ENCODE data around the gene WASF2. TPM values are rescaled to one million over a fixed set of nuclear protein-coding genes. Genes with fewer than 3 reads are reported as not detected.

Gene WASF2
- total RNA-seq, 1 donor from 2014 or later, result 58.9 TPM

- Histone ChIP-seq H3K27ac (no peak overlapping the region), H3K36me3 (no peaks in the 10 kb centered on the region), H3K4me1 (peaks cover 36% of the 10 kb centered on the region), H3K9me3 (no peaks in the 10 kb centered on the region), H3K27me3 (no peaks in the 10 kb centered on the region), H3K4me3 (no peak overlapping the region)
- DNase-seq (ENCODE audit: extremely low spot score in 2 of 2), result no peak
- intact Hi-C loops (cut with DNase I), result loop anchor here (2.0 to 10.0 kb wide), 3 partner anchors 39 to 269 kb away; no protein-coding TSS in a partner anchor
- TF ChIP-seq POLR2A (IDR thresholded peaks at IDR 0.05) (no peak), POLR2AphosphoS5 (IDR thresholded peaks at IDR 0.05; ENCODE audit: insufficient read depth in 1 of 2, low read depth in 1 of 2) (peak in 1 of 2 donors; percentile 60)
- TF ChIP-seq, protein P1, sequence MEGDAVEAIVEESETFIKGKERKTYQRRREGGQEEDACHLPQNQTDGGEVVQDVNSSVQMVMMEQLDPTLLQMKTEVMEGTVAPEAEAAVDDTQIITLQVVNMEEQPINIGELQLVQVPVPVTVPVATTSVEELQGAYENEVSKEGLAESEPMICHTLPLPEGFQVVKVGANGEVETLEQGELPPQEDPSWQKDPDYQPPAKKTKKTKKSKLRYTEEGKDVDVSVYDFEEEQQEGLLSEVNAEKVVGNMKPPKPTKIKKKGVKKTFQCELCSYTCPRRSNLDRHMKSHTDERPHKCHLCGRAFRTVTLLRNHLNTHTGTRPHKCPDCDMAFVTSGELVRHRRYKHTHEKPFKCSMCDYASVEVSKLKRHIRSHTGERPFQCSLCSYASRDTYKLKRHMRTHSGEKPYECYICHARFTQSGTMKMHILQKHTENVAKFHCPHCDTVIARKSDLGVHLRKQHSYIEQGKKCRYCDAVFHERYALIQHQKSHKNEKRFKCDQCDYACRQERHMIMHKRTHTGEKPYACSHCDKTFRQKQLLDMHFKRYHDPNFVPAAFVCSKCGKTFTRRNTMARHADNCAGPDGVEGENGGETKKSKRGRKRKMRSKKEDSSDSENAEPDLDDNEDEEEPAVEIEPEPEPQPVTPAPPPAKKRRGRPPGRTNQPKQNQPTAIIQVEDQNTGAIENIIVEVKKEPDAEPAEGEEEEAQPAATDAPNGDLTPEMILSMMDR (IDR thresholded peaks at IDR 0.05), result peak; percentile 91 to 97 (median 96)
Observed at GRCh38 chr1:27395441-27396195, 94.3 kb downstream of the WASF2 start.

DNA sequence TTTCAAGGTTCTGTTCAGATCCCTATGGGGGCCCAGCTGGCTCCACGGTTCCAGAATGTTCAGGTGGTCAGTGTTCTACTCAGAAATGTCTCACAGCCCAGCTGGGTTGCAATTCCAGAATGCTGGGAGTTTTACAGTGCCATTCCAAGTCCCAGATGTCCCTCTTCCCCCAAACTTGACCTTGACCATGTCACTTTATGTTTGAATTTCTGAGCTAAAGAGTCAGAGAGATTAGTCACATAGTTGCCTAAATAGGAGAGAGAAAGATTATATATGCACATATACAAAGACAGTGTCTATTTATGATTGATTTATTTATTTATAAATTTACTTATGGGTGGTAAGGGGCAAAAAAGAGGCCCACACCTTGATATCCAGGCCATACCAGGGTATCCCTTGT lies 95.0 kb downstream of the WASF2 start:
- intact Hi-C loops (cut with DNase I), result loop anchor here (2.0 to 10.0 kb wide), 3 partner anchors 38 to 270 kb away; no protein-coding TSS in a partner anchor
- peaks cover 29% of the 10 kb centered on the region for H3K4me1 ChIP-seq
- no peaks in the 10 kb centered on the region for H3K9me3 ChIP-seq
- H3K27me3 ChIP-seq, result no peaks in the 10 kb centered on the region
- H3K4me3 ChIP-seq, result no peak overlapping the region
- TF ChIP-seq, protein P1 (IDR thresholded peaks at IDR 0.05), result no peak
- TF ChIP-seq POLR2AphosphoS5 (IDR thresholded peaks at IDR 0.05; ENCODE audit: insufficient read depth in 1 of 2, low read depth in 1 of 2), result no peak
- no peak for TF ChIP-seq POLR2A (IDR thresholded peaks at IDR 0.05)
- H3K36me3 ChIP-seq, result no peaks in the 10 kb centered on the region
- no peak overlapping the region for H3K27ac ChIP-seq
- DNase-seq (ENCODE audit: extremely low spot score in 2 of 2), result no peak

- H3K36me3 ChIP-seq, result no peaks in the 10 kb centered on the region
- H3K9me3 ChIP-seq, result no peaks in the 10 kb centered on the region
- intact Hi-C loops (cut with DNase I), result loop anchor here (2.0 to 10.0 kb wide), 3 partner anchors 37 to 271 kb away; no protein-coding TSS in a partner anchor
- no peak for DNase-seq (ENCODE audit: extremely low spot score in 2 of 2)
- TF ChIP-seq POLR2A (IDR thresholded peaks at IDR 0.05), result no peak
- TF ChIP-seq, protein P1 (IDR thresholded peaks at IDR 0.05), result no peak
- TF ChIP-seq POLR2AphosphoS5 (IDR thresholded peaks at IDR 0.05; ENCODE audit: insufficient read depth in 1 of 2, low read depth in 1 of 2), result no peak
- H3K27me3 ChIP-seq, result no peaks in the 10 kb centered on the region
- H3K4me3 ChIP-seq, result no peak overlapping the region
- H3K4me1 ChIP-seq, result peaks cover 22% of the 10 kb centered on the region
- no peak overlapping the region for H3K27ac ChIP-seq
Observed at GRCh38 chr1:27394282-27394658, 95.7 kb downstream of the WASF2 start.

DNA sequence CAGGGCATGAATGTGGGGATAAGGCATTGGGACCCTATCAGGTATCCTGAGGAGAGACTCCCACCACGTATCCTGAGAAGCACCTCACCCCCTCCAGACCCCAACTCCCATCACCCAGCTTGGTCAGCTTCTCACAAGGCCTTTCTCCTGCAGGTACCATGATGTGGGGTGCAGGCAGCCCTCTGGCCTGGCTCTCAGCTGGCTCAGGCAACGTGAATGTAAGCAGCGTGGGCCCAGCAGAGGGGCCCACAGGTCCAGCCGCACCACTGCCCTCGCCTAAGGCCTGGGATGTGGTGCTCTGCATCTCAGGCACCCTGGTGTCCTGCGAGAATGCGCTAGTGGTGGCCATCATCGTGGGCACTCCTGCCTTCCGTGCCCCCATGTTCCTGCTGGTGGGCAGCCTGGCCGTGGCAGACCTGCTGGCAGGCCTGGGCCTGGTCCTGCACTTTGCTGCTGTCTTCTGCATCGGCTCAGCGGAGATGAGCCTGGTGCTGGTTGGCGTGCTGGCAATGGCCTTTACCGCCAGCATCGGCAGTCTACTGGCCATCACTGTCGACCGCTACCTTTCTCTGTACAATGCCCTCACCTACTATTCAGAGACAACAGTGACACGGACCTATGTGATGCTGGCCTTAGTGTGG lies 96.2 kb downstream of the WASF2 start:
- H3K36me3 ChIP-seq, result no peaks in the 10 kb centered on the region
- no peak for DNase-seq (ENCODE audit: extremely low spot score in 2 of 2)
- no peak overlapping the region for H3K4me3 ChIP-seq
- H3K4me1 ChIP-seq, result peaks cover 19% of the 10 kb centered on the region
- no peak overlapping the region for H3K27ac ChIP-seq
- H3K27me3 ChIP-seq, result no peaks in the 10 kb centered on the region
- no peaks in the 10 kb centered on the region for H3K9me3 ChIP-seq
- intact Hi-C loops (cut with DNase I), result loop anchor here (2.0 to 10.0 kb wide), 3 partner anchors 37 to 271 kb away; no protein-coding TSS in a partner anchor
- TF ChIP-seq POLR2AphosphoS5 (IDR thresholded peaks at IDR 0.05; ENCODE audit: insufficient read depth in 1 of 2, low read depth in 1 of 2) (no peak), POLR2A (IDR thresholded peaks at IDR 0.05) (no peak)
- TF ChIP-seq, protein P1 (IDR thresholded peaks at IDR 0.05), result no peak

All from vagina (tissue), 2 donors.